GM12874 (cell line): ENCODE data around the gene IL1R1.

Experiments used
- CTCF ChIP-seq: IDR thresholded peaks from 2 replicates; pipeline ENCODE4 v1.5.1; 2011; ENCODE audit warnings: low read depth, mild to moderate bottlenecking, control low read depth, low read length, moderate library complexity; ENCODE audit not compliant: insufficient read depth

The IL1R1 gene

GRCh38 chr2:102181919-102182635 is 39.5 kb downstream of the IL1R1 start:
- TF ChIP-seq CTCF: no peak

GRCh38 chr2:102184018-102184417 is 41.5 kb downstream of the IL1R1 start:
- TF ChIP-seq CTCF: no peak

- no peak for TF ChIP-seq CTCF
These were observed 42.0 kb downstream of the IL1R1 start for GRCh38 chr2:102184568-102184967.

- TF ChIP-seq CTCF: peak; percentile 32; the same call in 1 of the 2 replicates
These were observed 42.8 kb downstream of the IL1R1 start for GRCh38 chr2:102185347-102185746.

- TF ChIP-seq CTCF: no peak
These were observed 44.4 kb downstream of the IL1R1 start, which contains the start of gene IL1RL2 for GRCh38 chr2:102186791-102187495. TSS of gene IL1RL2 (plus strand) at chr2:102187023. CDS start at chr2:102187868, 845 bp downstream.

- TF ChIP-seq CTCF: 0 out of 2 replicates have a peak, but pooled peaks have one; percentile 5
These were observed 45.1 kb downstream of the IL1R1 start for GRCh38 chr2:102187496-102188150.

- no peak for TF ChIP-seq CTCF
These were observed 48.0 kb downstream of the IL1R1 start for GRCh38 chr2:102190430-102191107.
